HT-29 (cell line): ENCODE measurements around the gene HS6ST2. TPM values are rescaled to one million over a fixed set of nuclear protein-coding genes. Genes with fewer than 3 reads are reported as not detected.
A peak's percentile ranks its signal among the peaks of the same experiment; 100 is the strongest.
"Not testable (repeated sequence)": the region's sequence is repeated elsewhere in the genome, so short reads cannot be mapped to it uniquely, and the experiment has no call there.

ENCODE experiments used
- DNase-seq: peaks from one replicate; pipeline ENCODE4 v3.0.0-alpha.2; 2015; ENCODE audit warnings: low spot score
- total RNA-seq: library from RNA; depleted of rRNA; stranded (reverse); fragments of >200 nt; shearing (Covaris generic); gene quantifications from 2 replicates; pipeline ENCODE4 v1.2.3, GENCODE V29; 2014

Gene HS6ST2
- total RNA-seq, 1 experiment from 2014 or later, result not detected

- DNase-seq, result peak; percentile 22
These were observed 17.6 kb downstream of the HS6ST2 start for GRCh38 chrX:132940727-132941327.

GRCh38 chrX:132933170-132933569, 25.3 kb downstream of the HS6ST2 start:
- no peak for DNase-seq

GRCh38 chrX:132924426-132924825, 34.0 kb downstream of the HS6ST2 start:
- DNase-seq, result no peak

GRCh38 chrX:132918523-132918922, 39.9 kb downstream of the HS6ST2 start:
- DNase-seq, result no peak

- DNase-seq, result no peak
These were observed 42.1 kb downstream of the HS6ST2 start for GRCh38 chrX:132916349-132916748.

- DNase-seq, result no peak
These were observed 48.8 kb downstream of the HS6ST2 start for GRCh38 chrX:132909643-132910042.

GRCh38 chrX:132908891-132909290, 49.5 kb downstream of the HS6ST2 start:
- no peak for DNase-seq

GRCh38 chrX:132900633-132901293, 57.7 kb downstream of the HS6ST2 start:
- no peak for DNase-seq

- no peak for DNase-seq
These were observed 70.9 kb downstream of the HS6ST2 start for GRCh38 chrX:132887569-132887968.

GRCh38 chrX:132883358-132883915, 75.0 kb downstream of the HS6ST2 start:
- no peak for DNase-seq

GRCh38 chrX:132880753-132881152, 77.7 kb downstream of the HS6ST2 start:
- DNase-seq, result not testable (repeated sequence)

GRCh38 chrX:132877954-132878536, 80.4 kb downstream of the HS6ST2 start:
- DNase-seq, result no peak

- no peak for DNase-seq
These were observed 81.7 kb downstream of the HS6ST2 start for GRCh38 chrX:132876523-132877338.

GRCh38 chrX:132875650-132876522, 82.5 kb downstream of the HS6ST2 start:
- no peak for DNase-seq

GRCh38 chrX:132862562-132862961, 95.9 kb downstream of the HS6ST2 start:
- DNase-seq, result no peak

GRCh38 chrX:132861076-132861475, 97.4 kb downstream of the HS6ST2 start:
- DNase-seq, result no peak

GRCh38 chrX:132860200-132860599, 98.2 kb downstream of the HS6ST2 start:
- DNase-seq, result no peak

- DNase-seq, result no peak
These were observed 100.4 kb downstream of the HS6ST2 start for GRCh38 chrX:132858018-132858417.

GRCh38 chrX:132855780-132856341, 102.6 kb downstream of the HS6ST2 start:
- DNase-seq, result no peak

GRCh38 chrX:132853040-132853439, 105.4 kb downstream of the HS6ST2 start:
- DNase-seq, result no peak
